ENCODE measurements around the gene ITPRIP. TPM values are rescaled to one million over a fixed set of nuclear protein-coding genes. Genes with fewer than 3 reads are reported as not detected.

Gene ITPRIP
- total RNA-seq, 1 donor from 2014 or later = 37.0 TPM

DNA sequence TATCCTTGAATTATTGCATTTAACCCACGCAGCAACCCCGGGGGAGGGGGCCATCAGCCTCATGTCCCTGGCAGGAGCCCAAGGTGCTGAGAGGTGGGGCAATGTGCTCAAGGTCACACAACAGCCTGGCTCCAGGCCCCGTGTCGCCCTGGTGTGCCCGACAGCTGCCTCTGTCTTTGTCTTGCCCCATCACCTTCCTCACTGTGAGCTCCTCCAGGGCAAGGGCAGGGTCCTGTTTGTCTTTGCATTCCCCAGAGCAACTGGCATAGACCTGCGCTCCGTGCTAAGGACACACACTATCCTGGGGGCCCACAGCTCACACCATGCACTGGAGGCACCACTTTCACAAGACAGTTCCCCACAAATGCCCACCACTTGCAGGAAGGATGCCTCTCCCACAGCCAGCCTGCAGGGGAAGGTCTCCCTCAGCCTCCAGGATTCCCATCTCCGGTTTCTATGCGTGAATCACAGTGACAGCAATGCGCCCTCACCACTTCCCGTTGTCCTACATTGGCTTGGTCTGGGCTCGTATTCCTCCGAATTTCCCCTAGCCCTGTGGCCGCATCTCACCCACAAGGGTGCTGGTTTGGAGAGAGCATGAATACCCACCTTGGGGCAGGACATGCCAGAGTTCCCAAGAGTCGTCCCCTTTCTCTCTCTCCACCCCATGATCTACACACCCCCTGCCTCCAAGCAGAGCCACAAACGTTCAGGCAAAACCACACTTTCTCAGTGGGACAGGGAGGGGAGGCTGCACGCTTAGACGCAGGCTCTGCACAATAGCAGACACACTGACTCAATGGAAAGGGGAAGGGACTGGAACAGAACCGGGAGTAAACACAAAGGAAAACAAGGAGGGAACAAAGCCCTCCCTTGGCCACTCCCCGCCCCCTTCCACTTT lies 10.3 kb downstream of the ITPRIP start:
- H3K36me3 ChIP-seq = no peaks in the 10 kb centered on the region
- no peak for ATAC-seq
- H3K27me3 ChIP-seq (ENCODE audit: low read depth) = no peaks in the 10 kb centered on the region
- DNase-seq = peak; percentile 57
- peaks cover 100% of the 10 kb centered on the region for H3K4me1 ChIP-seq
- intact Hi-C loops (cut with DNase I) = no loop called here
- TF ChIP-seq, protein P1, sequence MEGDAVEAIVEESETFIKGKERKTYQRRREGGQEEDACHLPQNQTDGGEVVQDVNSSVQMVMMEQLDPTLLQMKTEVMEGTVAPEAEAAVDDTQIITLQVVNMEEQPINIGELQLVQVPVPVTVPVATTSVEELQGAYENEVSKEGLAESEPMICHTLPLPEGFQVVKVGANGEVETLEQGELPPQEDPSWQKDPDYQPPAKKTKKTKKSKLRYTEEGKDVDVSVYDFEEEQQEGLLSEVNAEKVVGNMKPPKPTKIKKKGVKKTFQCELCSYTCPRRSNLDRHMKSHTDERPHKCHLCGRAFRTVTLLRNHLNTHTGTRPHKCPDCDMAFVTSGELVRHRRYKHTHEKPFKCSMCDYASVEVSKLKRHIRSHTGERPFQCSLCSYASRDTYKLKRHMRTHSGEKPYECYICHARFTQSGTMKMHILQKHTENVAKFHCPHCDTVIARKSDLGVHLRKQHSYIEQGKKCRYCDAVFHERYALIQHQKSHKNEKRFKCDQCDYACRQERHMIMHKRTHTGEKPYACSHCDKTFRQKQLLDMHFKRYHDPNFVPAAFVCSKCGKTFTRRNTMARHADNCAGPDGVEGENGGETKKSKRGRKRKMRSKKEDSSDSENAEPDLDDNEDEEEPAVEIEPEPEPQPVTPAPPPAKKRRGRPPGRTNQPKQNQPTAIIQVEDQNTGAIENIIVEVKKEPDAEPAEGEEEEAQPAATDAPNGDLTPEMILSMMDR (IDR thresholded peaks at IDR 0.05) = no peak
- no peaks in the 10 kb centered on the region for H3K9me3 ChIP-seq
- H3K27ac ChIP-seq = peak overlapping the region; percentile 99
- H3K4me3 ChIP-seq = peak overlapping the region; percentile 27

GRCh38 chr10:104326991-104327610 lies 11.2 kb downstream of the ITPRIP start:
- Histone ChIP-seq H3K27ac (peak overlapping the region; percentile 99), H3K36me3 (no peaks in the 10 kb centered on the region), H3K4me3 (peak overlapping the region; percentile 8), H3K4me1 (peaks cover 100% of the 10 kb centered on the region), H3K9me3 (no peaks in the 10 kb centered on the region), H3K27me3 (ENCODE audit: low read depth) (no peaks in the 10 kb centered on the region)
- TF ChIP-seq, protein P1 (IDR thresholded peaks at IDR 0.05) = no peak
- intact Hi-C loops (cut with DNase I) = no loop called here
- no peak for ATAC-seq
- DNase-seq = no peak

GRCh38 chr10:104325436-104326435 lies 12.5 kb downstream of the ITPRIP start:
- H3K9me3 ChIP-seq = no peaks in the 10 kb centered on the region
- TF ChIP-seq, protein P1 (IDR thresholded peaks at IDR 0.05) = no peak
- ATAC-seq (peak; percentile 66 to 74), DNase-seq (peak; percentile 76)
- intact Hi-C loops (cut with DNase I) = no loop called here
- no peaks in the 10 kb centered on the region for H3K27me3 ChIP-seq (ENCODE audit: low read depth)
- peak overlapping the region; percentile 32 for H3K4me3 ChIP-seq
- peaks cover 100% of the 10 kb centered on the region for H3K4me1 ChIP-seq
- peak overlapping the region; percentile 99 for H3K27ac ChIP-seq
- no peaks in the 10 kb centered on the region for H3K36me3 ChIP-seq

DNA sequence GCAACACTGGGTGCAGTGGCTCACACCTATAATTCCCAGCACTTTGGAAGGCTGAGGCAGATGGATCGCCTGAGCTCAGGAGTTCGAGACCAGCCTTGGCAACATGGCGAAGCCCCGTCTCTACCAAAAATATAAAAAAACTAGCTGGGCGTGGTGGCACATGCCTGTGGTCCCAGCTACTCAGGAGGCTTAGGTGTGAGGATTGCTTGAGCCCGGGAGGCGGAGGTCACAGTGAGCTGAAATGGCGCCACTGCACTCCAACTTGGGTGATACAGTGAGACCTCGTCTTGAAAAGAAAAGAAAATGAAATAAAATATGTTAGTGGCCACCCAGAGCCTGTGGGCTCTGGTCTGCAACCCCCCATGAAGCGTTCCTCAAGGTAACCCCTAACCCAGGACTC lies 13.3 kb downstream of the ITPRIP start:
- TF ChIP-seq, protein P1 (IDR thresholded peaks at IDR 0.05) = no peak
- Histone ChIP-seq H3K36me3 (no peaks in the 10 kb centered on the region), H3K27me3 (ENCODE audit: low read depth) (no peaks in the 10 kb centered on the region), H3K4me3 (no peak overlapping the region), H3K4me1 (peaks cover 100% of the 10 kb centered on the region), H3K27ac (peak overlapping the region; percentile 99), H3K9me3 (no peaks in the 10 kb centered on the region)
- DNase-seq (no peak), ATAC-seq (no peak)
- intact Hi-C loops (cut with DNase I) = no loop called here

- peak; percentile 20 to 47 for ATAC-seq
- H3K27ac ChIP-seq = peak overlapping the region; percentile 99
These were observed 14.0 kb downstream of the ITPRIP start for GRCh38 chr10:104324221-104324686.

More at GRCh38 chr10:104324221-104324686, 14.0 kb downstream of the ITPRIP start:
- intact Hi-C loops (cut with DNase I) = no loop called here
- no peak overlapping the region for H3K4me3 ChIP-seq
- H3K27me3 ChIP-seq (ENCODE audit: low read depth) = no peaks in the 10 kb centered on the region
- peaks cover 100% of the 10 kb centered on the region for H3K4me1 ChIP-seq
- H3K36me3 ChIP-seq = no peaks in the 10 kb centered on the region
- no peaks in the 10 kb centered on the region for H3K9me3 ChIP-seq
- DNase-seq = peak; percentile 86
- TF ChIP-seq, protein P1 (IDR thresholded peaks at IDR 0.05) = no peak
